HEK293T (cell line): ENCODE measurements around the gene SNX21.

ENCODE experiments used
- ARNT ChIP-seq: fragments of 450-650 bp; IDR thresholded peaks from 2 replicates; pipeline ENCODE4 v1.6.1; 2017; ENCODE audit warnings: mild to moderate bottlenecking
- BHLHE40 ChIP-seq: fragments of 450-650 bp; IDR thresholded peaks from 2 replicates; pipeline ENCODE4 v1.6.1; 2016; ENCODE audit warnings: mild to moderate bottlenecking, moderate library complexity, borderline replicate concordance
- CTBP1 ChIP-seq: fragments of 450-650 bp; IDR thresholded peaks from 2 replicates; pipeline ENCODE4 v1.6.1; 2016; ENCODE audit warnings: borderline replicate concordance
- FOXA1 ChIP-seq: fragments of 450-650 bp; IDR thresholded peaks from 2 replicates; pipeline ENCODE4 v1.6.1; 2016; ENCODE audit warnings: mild to moderate bottlenecking
- FOXK2 ChIP-seq: fragments of 450-650 bp; IDR thresholded peaks from 2 replicates; pipeline ENCODE4 v1.6.1; 2016; ENCODE audit warnings: mild to moderate bottlenecking
- FOXM1 ChIP-seq: fragments of 450-650 bp; IDR thresholded peaks from 2 replicates; pipeline ENCODE4 v1.6.1; 2017; ENCODE audit warnings: mild to moderate bottlenecking, borderline replicate concordance
- HDGF ChIP-seq: fragments of 450-650 bp; IDR thresholded peaks from 2 replicates; pipeline ENCODE4 v1.6.1; 2017; ENCODE audit warnings: antibody characterized with exemption, borderline replicate concordance
- L3MBTL2 ChIP-seq: fragments of 450-650 bp; conservative IDR thresholded peaks from 2 replicates; pipeline ENCODE4 v1.6.1; 2016; ENCODE audit warnings: mild to moderate bottlenecking
- NFRKB ChIP-seq: fragments of 450-650 bp; IDR thresholded peaks from 2 replicates; pipeline ENCODE4 v1.6.1; 2016; ENCODE audit warnings: mild to moderate bottlenecking, moderate library complexity
- SP1 ChIP-seq: fragments of 450-650 bp; IDR thresholded peaks from 2 replicates; pipeline ENCODE4 v1.6.1; 2017
- SUZ12 ChIP-seq: fragments of 450-650 bp; IDR thresholded peaks from 2 replicates; pipeline ENCODE4 v1.6.1; 2016; ENCODE audit warnings: mild to moderate bottlenecking
- TARDBP ChIP-seq: fragments of 450-650 bp; IDR thresholded peaks from 2 replicates; pipeline ENCODE4 v1.6.1; 2016
- ZNF384 ChIP-seq: fragments of 450-650 bp; IDR thresholded peaks from 2 replicates; pipeline ENCODE4 v1.6.1; 2016
- TF ChIP-seq, protein P1 (sequence below): fragments of 450-650 bp; IDR thresholded peaks from 2 replicates; pipeline ENCODE4 v1.6.1; 2016

DNA sequence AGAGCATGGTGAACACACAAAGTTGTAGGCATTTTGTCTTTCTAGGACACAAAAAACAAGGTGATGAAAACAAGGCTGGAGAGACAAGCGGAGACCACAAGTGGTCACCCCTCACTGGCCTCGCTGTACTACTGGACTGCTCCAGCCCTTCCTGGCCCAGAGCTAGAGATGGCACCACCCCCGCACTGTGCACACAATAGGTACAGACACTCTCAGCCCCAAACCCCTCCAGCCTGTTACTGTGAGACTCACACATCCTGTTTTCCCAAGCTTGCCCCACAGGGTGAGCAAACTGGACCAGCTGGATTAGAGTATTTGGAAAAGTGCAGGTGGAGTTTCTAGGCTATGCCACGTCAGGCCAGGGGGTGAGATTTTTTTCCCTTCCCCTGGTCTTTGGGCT is 39.0 kb downstream of the SNX21 start:
- TF ChIP-seq NFRKB (no peak), SP1 (no peak), SUZ12 (no peak), FOXK2 (no peak), ZNF384 (no peak), ARNT (no peak), HDGF (no peak), TARDBP (no peak), BHLHE40 (no peak), FOXA1 (no peak), CTBP1 (no peak), FOXM1 (no peak), L3MBTL2 (no peak)
- TF ChIP-seq, protein P1, sequence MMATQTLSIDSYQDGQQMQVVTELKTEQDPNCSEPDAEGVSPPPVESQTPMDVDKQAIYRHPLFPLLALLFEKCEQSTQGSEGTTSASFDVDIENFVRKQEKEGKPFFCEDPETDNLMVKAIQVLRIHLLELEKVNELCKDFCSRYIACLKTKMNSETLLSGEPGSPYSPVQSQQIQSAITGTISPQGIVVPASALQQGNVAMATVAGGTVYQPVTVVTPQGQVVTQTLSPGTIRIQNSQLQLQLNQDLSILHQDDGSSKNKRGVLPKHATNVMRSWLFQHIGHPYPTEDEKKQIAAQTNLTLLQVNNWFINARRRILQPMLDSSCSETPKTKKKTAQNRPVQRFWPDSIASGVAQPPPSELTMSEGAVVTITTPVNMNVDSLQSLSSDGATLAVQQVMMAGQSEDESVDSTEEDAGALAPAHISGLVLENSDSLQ, result no peak
